Activated naive CD8-positive, alpha-beta T cell treated with anti-CD3 and anti-CD28 coated beads for 36 hours (primary cell): ENCODE measurements around the gene CACHD1. TPM values are rescaled to one million over a fixed set of nuclear protein-coding genes. Genes with fewer than 3 reads are reported as not detected.

Experiments used
- DNase-seq: peaks from one replicate; pipeline ENCODE4 v3.0.0; 2021
- H3K27ac Mint-ChIP-seq: one replicate; pipeline ENCODE4 v1.8.0; 2022; ENCODE audit warnings: mild to moderate bottlenecking, moderate library complexity, mixed read lengths
- H3K27me3 Mint-ChIP-seq: one replicate; pipeline ENCODE4 v1.8.0; 2022; ENCODE audit warnings: mild to moderate bottlenecking, mixed read lengths
- H3K36me3 Mint-ChIP-seq: one replicate; pipeline ENCODE4 v1.8.0; 2021; ENCODE audit warnings: mild to moderate bottlenecking, mixed read lengths
- H3K4me1 Mint-ChIP-seq: one replicate; pipeline ENCODE4 v1.8.0; 2021; ENCODE audit warnings: mixed read lengths
- H3K4me3 Mint-ChIP-seq: one replicate; pipeline ENCODE4 v1.8.0; 2022; ENCODE audit warnings: mild to moderate bottlenecking, moderate library complexity, mixed read lengths
- H3K9me3 Mint-ChIP-seq: one replicate; pipeline ENCODE4 v1.8.0; 2022; ENCODE audit warnings: mixed read lengths
- total RNA-seq, 2 experiments: library from RNA; stranded (reverse); gene quantifications; one replicate each; pipeline ENCODE4 v1.2.3, GENCODE V29; 2021

Gene CACHD1
- total RNA-seq, 2 experiments from 2014 or later: 3.3 to 3.4 TPM

DNA sequence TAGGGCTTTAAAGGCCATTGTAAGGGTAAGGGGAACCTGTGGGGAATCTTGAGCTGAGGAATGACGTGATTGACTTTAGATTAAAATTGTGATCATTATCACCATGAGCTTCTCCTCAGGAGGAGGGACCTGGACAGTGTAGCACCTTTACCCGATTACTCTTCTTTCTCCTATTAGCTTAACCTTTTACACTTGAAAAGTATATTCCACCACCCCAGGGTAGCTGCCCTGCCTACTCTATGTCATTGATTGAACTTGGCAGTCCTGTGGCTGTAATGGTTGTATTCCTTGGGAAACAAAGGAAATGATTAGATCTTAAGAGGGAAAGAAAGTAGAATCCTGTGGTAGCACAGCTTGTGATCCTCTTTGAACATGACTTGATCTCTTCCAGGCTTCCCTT is 47.7 kb downstream of the CACHD1 start:
- H3K4me1 Mint-ChIP-seq: peaks cover 12% of the 10 kb centered on the region
- H3K27me3 Mint-ChIP-seq: no peaks in the 10 kb centered on the region
- H3K4me3 Mint-ChIP-seq: no peak overlapping the region
- no peaks in the 10 kb centered on the region for H3K36me3 Mint-ChIP-seq
- no peaks in the 10 kb centered on the region for H3K9me3 Mint-ChIP-seq
- no peak overlapping the region for H3K27ac Mint-ChIP-seq
- no peak for DNase-seq

DNA sequence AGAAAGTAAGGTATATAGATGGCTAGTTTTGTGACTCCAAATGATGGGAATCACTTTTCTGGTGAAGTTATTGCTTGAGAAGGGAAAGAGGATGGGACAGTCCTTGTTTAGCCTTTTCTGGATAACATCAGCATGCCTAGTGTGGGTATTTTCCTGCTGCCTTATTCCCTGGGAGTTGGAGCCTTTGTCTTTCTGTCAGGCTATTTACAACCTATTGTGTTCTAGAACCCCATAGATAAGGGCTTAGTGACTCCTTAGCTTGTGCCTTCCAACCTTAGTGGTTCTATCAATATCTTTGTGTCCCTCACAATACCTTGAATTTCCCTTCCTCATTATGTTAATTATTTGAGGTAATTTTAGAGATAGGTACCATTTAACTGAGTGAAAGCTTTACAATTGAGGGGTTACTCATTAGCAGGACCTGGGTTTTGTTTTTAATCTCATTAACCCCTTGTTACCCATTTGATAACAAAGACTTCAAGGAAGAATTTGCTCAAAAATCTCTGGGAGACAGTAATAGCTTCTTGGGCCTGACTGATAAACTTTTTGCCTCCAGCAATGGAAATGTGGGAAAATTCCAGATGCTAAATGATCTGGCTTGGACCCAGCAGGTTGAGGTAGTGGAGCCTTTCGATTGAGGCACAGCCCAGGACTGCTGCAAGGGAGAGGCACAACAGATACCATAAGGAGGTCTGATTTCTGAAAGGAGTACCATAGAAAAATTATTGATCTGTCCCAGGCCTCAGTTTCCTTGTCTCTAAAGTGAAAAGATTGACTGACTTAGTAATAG is 49.0 kb downstream of the CACHD1 start:
- peaks cover 13% of the 10 kb centered on the region for H3K4me1 Mint-ChIP-seq
- H3K27me3 Mint-ChIP-seq: no peaks in the 10 kb centered on the region
- no peak for DNase-seq
- H3K27ac Mint-ChIP-seq: no peak overlapping the region
- H3K9me3 Mint-ChIP-seq: no peaks in the 10 kb centered on the region
- H3K4me3 Mint-ChIP-seq: no peak overlapping the region
- no peaks in the 10 kb centered on the region for H3K36me3 Mint-ChIP-seq

DNA sequence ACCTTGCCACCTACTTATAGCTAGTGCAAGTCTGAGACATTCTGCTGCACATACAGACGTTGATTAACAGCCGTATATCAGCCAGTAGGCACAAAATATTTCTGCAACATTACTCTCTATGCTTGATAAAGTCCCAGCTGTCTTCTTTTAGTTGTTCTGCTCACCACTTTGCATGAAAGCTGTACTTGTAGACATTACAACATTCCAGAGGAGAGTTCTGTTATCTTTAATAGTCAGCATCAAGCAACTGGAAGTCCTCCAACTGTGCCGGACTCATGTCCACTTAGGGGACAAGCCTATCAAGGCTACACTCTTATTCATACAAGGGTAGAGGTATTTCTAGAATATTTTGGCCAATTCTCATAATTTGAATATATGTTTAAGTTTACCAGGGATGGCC is 50.0 kb downstream of the CACHD1 start:
- Mint-ChIP-seq H3K9me3 (no peaks in the 10 kb centered on the region), H3K27ac (no peak overlapping the region), H3K27me3 (no peaks in the 10 kb centered on the region), H3K4me3 (no peak overlapping the region), H3K36me3 (no peaks in the 10 kb centered on the region), H3K4me1 (peaks cover 8% of the 10 kb centered on the region)
- DNase-seq: no peak

DNA sequence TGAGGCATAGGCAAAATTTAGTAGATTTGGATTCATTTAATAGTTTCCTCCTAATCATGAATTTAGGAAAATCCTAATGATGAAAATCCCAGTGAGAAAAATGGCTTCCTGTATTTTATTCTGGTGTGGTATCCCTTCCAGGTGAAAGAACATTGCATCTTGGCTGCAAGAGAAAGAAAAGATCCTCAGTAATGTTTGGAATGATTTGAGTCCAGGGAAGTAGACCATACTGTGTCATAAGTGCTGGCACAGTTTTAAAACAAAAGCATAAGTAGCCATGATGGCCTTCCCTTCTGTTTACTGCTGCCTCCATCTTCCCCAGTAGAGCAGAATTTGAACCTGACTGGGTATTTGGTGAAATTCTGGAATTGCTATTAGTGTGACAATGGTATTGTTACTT is 52.8 kb downstream of the CACHD1 start:
- DNase-seq: no peak
- Mint-ChIP-seq H3K9me3 (no peaks in the 10 kb centered on the region), H3K36me3 (no peaks in the 10 kb centered on the region), H3K27me3 (no peaks in the 10 kb centered on the region), H3K4me3 (no peak overlapping the region), H3K4me1 (peaks cover 27% of the 10 kb centered on the region), H3K27ac (no peak overlapping the region)

DNA sequence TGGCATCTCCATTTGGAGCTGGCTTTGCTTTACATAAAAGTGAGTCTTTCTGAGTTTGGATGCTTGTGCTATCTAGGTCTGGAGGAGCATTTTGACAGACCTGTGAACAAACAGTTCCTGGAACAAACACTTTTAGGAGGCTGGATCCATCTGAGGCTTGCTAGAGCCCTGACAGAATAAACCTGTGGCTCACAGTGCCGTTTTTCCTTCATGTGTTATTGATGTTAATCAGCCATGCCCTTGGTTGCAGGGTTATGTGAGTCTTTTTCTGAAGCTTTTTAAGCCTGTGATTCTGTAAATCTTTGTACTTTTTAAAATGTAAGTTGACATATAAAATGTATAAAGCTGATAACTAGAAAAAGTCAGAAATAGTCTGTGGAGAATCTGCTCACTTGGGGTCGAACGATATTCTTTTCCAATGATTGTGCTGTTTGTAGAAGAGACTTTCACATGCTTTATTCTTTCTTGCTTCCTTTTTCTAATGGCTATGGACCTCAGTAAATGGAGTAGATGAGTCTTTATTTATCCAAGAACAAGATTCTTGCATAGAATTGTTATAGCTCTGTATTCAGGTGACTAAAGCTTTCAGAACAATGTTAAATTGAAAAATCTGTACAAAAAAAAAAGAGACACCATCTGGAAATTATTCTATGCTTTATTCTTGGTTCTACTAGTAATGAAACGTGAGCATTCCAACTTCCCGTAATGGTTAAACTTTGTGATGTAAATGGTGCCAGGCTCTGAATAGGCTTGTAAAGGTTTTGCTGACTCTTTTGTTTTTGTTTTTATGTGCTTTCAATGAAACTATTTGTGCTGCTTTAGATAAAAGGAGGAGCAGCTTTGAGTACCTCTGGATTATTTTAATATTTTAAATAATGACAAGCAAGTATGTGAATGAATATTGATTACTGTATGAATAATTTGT is 53.7 kb downstream of the CACHD1 start:
- DNase-seq: no peak
- Mint-ChIP-seq H3K27me3 (no peaks in the 10 kb centered on the region), H3K4me3 (no peak overlapping the region), H3K36me3 (no peaks in the 10 kb centered on the region), H3K27ac (no peak overlapping the region), H3K4me1 (peaks cover 30% of the 10 kb centered on the region), H3K9me3 (no peaks in the 10 kb centered on the region)

DNA sequence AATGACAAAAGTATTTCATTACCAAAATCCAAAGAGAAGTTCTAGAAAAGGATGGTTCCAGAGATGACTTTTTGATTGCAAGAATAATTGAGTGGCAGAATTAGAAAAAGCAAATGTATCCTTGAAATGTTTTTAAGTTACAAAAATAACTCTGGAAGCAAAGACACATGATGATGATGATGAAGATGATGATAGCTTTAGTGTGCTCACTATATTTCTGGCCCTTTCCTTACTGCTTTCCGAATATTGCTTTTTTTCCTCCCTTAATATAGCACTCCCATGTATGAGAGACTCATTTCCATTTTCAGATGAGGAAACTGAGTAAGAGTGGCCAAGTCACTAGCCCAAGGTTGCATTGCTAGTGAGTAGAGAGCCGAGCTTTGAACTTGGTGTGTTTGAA is 54.7 kb downstream of the CACHD1 start:
- H3K27me3 Mint-ChIP-seq: no peaks in the 10 kb centered on the region

DNA sequence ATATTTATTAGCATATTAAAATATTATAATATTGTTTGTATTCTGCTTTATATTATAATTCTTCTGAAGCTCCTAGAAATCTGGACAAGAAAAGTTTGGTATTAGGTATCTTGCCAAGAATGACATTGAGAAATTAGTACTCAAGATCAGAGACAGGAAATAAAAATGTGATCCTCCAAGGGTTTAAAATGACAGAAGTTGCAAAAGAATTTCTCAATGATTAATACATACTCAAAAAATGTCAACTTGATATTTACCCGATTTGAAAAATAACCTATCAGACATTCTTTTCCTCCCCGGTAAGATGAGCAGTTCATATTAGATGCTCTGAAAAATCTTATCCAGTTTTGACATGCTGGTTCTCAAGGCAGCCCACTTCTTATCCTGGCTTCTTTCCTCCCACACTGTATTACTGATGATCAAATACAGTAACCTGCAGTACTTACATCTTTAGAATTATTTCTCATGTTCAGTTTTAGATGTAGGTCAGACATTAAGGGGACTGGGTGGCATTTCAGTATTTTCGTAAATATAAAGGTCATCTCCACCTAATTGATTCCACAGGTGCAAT is 55.3 kb downstream of the CACHD1 start:
- Mint-ChIP-seq H3K4me1 (peaks cover 32% of the 10 kb centered on the region), H3K9me3 (no peaks in the 10 kb centered on the region), H3K36me3 (peaks cover under 1% of the 10 kb centered on the region), H3K27ac (no peak overlapping the region), H3K27me3 (no peaks in the 10 kb centered on the region), H3K4me3 (no peak overlapping the region)
- DNase-seq: no peak

More for the DNA sequence above, 54.7 kb downstream of the CACHD1 start:
- Mint-ChIP-seq H3K27ac (no peak overlapping the region), H3K9me3 (no peaks in the 10 kb centered on the region), H3K4me3 (no peak overlapping the region), H3K4me1 (peaks cover 30% of the 10 kb centered on the region), H3K36me3 (no peaks in the 10 kb centered on the region)
- no peak for DNase-seq

DNA sequence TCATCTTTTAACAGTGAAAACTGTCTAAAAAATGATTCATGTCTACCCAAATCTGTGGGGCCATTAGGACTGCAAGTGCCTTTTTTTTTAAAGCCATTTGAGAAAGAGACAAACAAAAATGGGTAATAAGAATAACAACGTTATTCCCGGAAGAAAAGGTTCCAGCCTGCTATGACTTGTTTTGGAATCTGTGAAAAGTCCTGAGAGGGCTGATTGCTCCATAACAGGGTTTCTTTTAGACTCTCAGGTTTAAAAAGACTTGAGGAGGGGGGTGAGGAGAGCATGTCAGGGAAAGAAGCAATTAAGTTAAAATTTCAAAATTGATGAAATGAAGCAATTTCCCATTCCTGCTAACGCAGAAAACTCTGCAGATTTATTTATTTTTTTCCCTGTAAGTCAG is 56.4 kb downstream of the CACHD1 start:
- H3K36me3 Mint-ChIP-seq: peaks cover 1% of the 10 kb centered on the region
- DNase-seq: no peak
- H3K4me3 Mint-ChIP-seq: no peak overlapping the region
- H3K27ac Mint-ChIP-seq: no peak overlapping the region
- no peaks in the 10 kb centered on the region for H3K9me3 Mint-ChIP-seq
- H3K27me3 Mint-ChIP-seq: no peaks in the 10 kb centered on the region
- H3K4me1 Mint-ChIP-seq: peaks cover 32% of the 10 kb centered on the region

DNA sequence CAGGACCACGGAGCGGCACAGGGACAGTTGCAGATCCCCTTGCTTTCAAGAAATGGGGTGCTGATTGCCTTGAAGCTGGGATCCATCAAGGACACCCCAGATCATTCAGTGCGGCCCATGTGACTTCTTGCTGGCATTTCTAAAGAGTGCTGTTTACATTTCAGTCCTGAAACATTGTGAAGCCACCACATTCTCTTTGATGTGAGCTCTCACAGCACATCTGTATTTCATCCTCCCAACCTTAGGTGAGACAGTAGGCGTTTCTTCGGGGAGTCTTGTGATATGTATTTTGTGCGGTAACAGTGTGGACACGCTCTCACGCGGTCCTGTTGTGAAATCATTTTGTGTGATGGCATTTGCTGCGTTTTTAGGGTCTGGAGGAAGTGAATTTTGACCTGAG is 57.2 kb downstream of the CACHD1 start:
- Mint-ChIP-seq H3K9me3 (no peaks in the 10 kb centered on the region), H3K4me1 (peaks cover 32% of the 10 kb centered on the region), H3K36me3 (peaks cover 2% of the 10 kb centered on the region), H3K27ac (peak overlapping the region; percentile 16), H3K4me3 (peak overlapping the region; percentile 27), H3K27me3 (no peaks in the 10 kb centered on the region)
- peak; percentile 8 for DNase-seq

DNA sequence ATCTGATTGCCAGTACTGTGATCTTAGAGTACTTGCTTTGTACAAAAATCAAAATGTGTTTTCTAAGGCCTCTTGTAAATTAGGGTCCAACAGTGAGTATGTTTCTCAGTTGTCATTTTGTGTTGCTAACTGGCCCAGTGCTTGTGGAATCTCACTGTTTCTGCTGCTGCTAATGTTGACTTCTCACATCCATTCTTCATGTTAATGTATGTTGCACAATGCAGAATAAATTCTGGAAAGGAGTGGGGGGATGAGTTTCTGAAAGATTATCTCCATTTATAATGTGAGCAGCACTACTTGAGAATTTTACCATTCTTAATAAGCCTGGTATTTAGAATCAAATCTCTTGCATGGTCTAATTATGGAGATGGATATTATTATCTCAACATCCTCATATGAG is 57.9 kb downstream of the CACHD1 start:
- H3K4me3 Mint-ChIP-seq: no peak overlapping the region
- H3K4me1 Mint-ChIP-seq: peaks cover 35% of the 10 kb centered on the region
- peaks cover 6% of the 10 kb centered on the region for H3K36me3 Mint-ChIP-seq
- H3K9me3 Mint-ChIP-seq: no peaks in the 10 kb centered on the region
- no peaks in the 10 kb centered on the region for H3K27me3 Mint-ChIP-seq
- no peak for DNase-seq
- no peak overlapping the region for H3K27ac Mint-ChIP-seq

DNA sequence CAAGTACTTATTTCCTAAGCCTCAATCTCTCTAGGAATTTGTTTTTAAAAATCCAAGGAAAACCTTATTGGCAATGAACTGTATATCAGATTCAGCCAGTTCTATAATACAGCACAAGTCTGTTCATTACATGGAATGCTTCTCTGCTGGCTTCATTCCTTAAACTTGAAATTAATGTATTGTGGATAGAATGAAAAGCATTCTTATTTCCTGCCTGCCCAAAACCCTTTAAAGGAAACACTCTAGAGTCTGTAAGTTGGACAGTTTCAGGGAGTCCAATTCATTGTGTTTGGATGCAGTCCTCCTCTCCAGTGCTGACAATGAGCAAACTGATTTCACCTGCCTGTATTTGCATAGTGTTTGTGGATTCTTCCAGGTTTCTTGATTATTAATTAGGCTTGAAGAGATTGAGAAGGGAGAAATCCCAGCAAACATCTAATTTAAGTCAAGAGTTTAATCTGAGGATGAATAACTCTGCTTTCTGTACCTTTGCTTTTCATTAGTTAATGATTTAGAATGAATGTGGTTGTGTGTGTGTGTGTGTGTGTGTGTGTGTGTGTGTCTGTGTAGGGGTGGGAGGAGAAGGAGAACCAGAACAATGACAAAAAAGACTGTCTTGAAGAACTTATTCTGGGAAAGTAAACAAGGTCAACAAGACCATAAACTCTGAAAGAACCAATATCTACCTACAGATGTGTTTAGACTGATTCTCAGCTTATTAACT is 61.2 kb downstream of the CACHD1 start:
- no peak for DNase-seq
- Mint-ChIP-seq H3K27me3 (no peaks in the 10 kb centered on the region), H3K4me3 (no peak overlapping the region), H3K36me3 (peaks cover 6% of the 10 kb centered on the region), H3K4me1 (peaks cover 22% of the 10 kb centered on the region), H3K9me3 (peaks cover 2% of the 10 kb centered on the region), H3K27ac (no peak overlapping the region)

DNA sequence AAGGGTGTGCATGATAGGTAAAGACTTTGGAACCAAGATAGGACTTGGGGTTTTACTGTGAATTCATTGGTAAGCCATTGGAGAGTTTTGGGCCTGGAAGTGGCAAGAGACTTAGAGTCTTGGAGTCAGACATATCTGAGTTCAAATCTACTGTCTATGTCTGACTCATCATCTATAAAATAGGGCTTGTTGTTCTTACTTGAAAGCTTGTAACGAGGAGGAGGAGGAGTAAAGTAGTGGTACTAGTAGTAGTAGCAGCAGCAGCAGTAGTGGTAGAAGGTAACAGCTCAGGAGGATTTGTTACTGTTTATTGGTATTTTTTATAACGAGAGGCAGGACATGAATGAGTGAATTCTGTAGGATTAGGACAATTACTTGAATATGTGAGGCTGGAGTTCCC is 62.7 kb downstream of the CACHD1 start:
- peaks cover 16% of the 10 kb centered on the region for H3K4me1 Mint-ChIP-seq
- no peak overlapping the region for H3K4me3 Mint-ChIP-seq
- H3K36me3 Mint-ChIP-seq: peaks cover 6% of the 10 kb centered on the region
- H3K27me3 Mint-ChIP-seq: no peaks in the 10 kb centered on the region
- no peak overlapping the region for H3K27ac Mint-ChIP-seq
- H3K9me3 Mint-ChIP-seq: peaks cover 2% of the 10 kb centered on the region
- no peak for DNase-seq

DNA sequence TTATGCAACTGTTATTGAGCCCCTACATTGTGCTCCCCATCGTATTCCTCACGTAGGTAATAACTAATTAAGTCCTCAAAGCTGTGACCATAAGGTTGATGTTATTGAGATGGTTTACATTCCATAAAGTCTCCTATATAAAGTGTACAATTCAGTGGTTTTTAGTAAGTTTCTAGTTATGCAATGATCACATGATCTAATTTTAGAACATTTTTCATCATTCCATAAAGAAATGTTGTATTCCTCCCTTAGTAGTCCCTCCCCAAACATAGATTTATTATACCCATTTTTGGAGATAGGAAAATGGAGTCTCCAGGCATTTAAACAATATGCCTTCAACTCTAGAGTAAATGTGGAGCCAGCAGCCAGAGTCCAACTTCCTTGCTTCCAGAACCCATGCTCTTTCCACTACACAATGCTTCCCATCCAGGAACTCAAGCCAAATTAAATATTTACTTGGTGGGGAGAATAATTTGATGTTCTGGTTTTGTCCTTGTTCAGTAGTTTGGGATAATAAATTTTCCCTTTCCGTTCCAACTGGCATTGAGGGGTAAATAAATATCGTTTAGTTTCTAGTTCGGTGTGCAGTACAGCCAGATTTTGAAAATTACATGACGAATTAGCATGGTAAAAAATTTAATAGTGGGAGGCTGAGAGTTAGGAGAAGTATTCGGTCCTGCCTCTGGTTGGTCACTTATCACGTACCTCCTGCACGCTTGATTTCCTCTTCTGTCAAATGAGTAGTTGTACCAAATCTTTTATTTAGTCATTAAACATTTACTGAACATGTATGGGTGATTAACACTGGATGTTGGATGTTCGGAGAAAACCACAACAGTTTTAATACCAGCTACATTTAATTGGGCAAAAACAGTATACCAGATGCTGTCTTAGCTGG is 66.3 kb downstream of the CACHD1 start:
- no peak overlapping the region for H3K4me3 Mint-ChIP-seq
- peaks cover 9% of the 10 kb centered on the region for H3K36me3 Mint-ChIP-seq
- H3K4me1 Mint-ChIP-seq: peaks cover 42% of the 10 kb centered on the region
- H3K9me3 Mint-ChIP-seq: peaks cover 2% of the 10 kb centered on the region
- DNase-seq: no peak
- H3K27me3 Mint-ChIP-seq: no peaks in the 10 kb centered on the region
- no peak overlapping the region for H3K27ac Mint-ChIP-seq
